Stimulated activated CD8-positive, alpha-beta memory T cell treated with anti-CD3 and anti-CD28 coated beads, Interleukin-12 subunit alpha, Interleukin-12 subunit beta, amount 100 ng/mL, for 24 hours (primary cell): ENCODE data around the gene BMP7.

Experiments used
- DNase-seq: peaks from one replicate; pipeline ENCODE4 v3.0.0-alpha.2; 2020; ENCODE audit errors: extremely low read depth

BMP7 gene

GRCh38 chr20:57225830-57226229 lies 40.6 kb downstream of the BMP7 start:
- no peak for DNase-seq

- no peak for DNase-seq
These were observed 41.2 kb downstream of the BMP7 start for GRCh38 chr20:57225197-57225733.

GRCh38 chr20:57224641-57225138 lies 41.8 kb downstream of the BMP7 start:
- DNase-seq, result no peak

- no peak for DNase-seq
These were observed 42.6 kb downstream of the BMP7 start for GRCh38 chr20:57223648-57224489.

- DNase-seq, result no peak
These were observed 43.9 kb downstream of the BMP7 start for GRCh38 chr20:57222631-57222950.

- DNase-seq, result no peak
These were observed 44.4 kb downstream of the BMP7 start for GRCh38 chr20:57221916-57222630.

GRCh38 chr20:57220337-57221145 lies 45.9 kb downstream of the BMP7 start:
- no peak for DNase-seq

- DNase-seq, result no peak
These were observed 47.3 kb downstream of the BMP7 start for GRCh38 chr20:57219071-57219677.

- no peak for DNase-seq
These were observed 48.0 kb downstream of the BMP7 start for GRCh38 chr20:57218489-57218888.

- DNase-seq, result no peak
These were observed 48.6 kb downstream of the BMP7 start for GRCh38 chr20:57217802-57218201.

GRCh38 chr20:57216669-57217068 lies 49.8 kb downstream of the BMP7 start:
- no peak for DNase-seq

- no peak for DNase-seq
These were observed 50.5 kb downstream of the BMP7 start for GRCh38 chr20:57215826-57216471.

- no peak for DNase-seq
These were observed 51.0 kb downstream of the BMP7 start for GRCh38 chr20:57215426-57215825.

- DNase-seq, result no peak
These were observed 51.5 kb downstream of the BMP7 start for GRCh38 chr20:57214948-57215347.

GRCh38 chr20:57214427-57214826 lies 52.0 kb downstream of the BMP7 start:
- no peak for DNase-seq

GRCh38 chr20:57213924-57214323 lies 52.5 kb downstream of the BMP7 start:
- no peak for DNase-seq

GRCh38 chr20:57213291-57213690 lies 53.1 kb downstream of the BMP7 start:
- no peak for DNase-seq

GRCh38 chr20:57212534-57213276 lies 53.7 kb downstream of the BMP7 start:
- DNase-seq, result no peak

- DNase-seq, result no peak
These were observed 54.4 kb downstream of the BMP7 start for GRCh38 chr20:57211908-57212533.

- no peak for DNase-seq
These were observed 55.0 kb downstream of the BMP7 start for GRCh38 chr20:57211406-57211805.
